Upper lobe of left lung (tissue), 6 donors: ENCODE results near the gene SKOR2. TPM values are rescaled to one million over a fixed set of nuclear protein-coding genes. Genes with fewer than 3 reads are reported as not detected.
"Not testable (repeated sequence)": the region's sequence is repeated elsewhere in the genome, so short reads cannot be mapped to it uniquely, and the experiment has no call there.

Experiments used
- ATAC-seq, 2 donors: fragments of 200-7000 bp; cut with Tn5 transposase; one replicate each; pipeline ENCODE4 v1.9.1; 2022; ENCODE audit warnings: mild to moderate bottlenecking in 2 of 2, moderate library complexity in 2 of 2; ENCODE audit not compliant: low FRiP score in 2 of 2
- DNase-seq, 2 donors: peaks; one replicate each; pipeline ENCODE4 v3.0.0-alpha.2; 2019 to 2020
- H3K27ac ChIP-seq, 4 donors: fragments of 200-600 bp; sonication (generic); one replicate each; pipeline ENCODE4 v1.5.1; 2016 to 2019
- H3K27me3 ChIP-seq, 4 donors: fragments of 200-600 bp; sonication (generic); one replicate each; pipeline ENCODE4 v1.5.1; 2017 to 2019
- H3K36me3 ChIP-seq, 4 donors: fragments of 200-600 bp; sonication (generic); one replicate each; pipeline ENCODE4 v1.5.1; 2016 to 2019
- H3K4me1 ChIP-seq, 4 donors: fragments of 200-600 bp; sonication (generic); one replicate each; pipeline ENCODE4 v1.5.1; 2018 to 2019
- H3K4me3 ChIP-seq, 4 donors: fragments of 200-600 bp; sonication (generic); one replicate each; pipeline ENCODE4 v1.5.1; 2017 to 2019; ENCODE audit warnings: mild to moderate bottlenecking in 2 of 4, moderate library complexity in 1 of 4
- H3K9me3 ChIP-seq, 4 donors: fragments of 200-600 bp; sonication (generic); one replicate each; pipeline ENCODE4 v1.5.1; 2018 to 2019
- CTCF ChIP-seq, 6 experiments: fragments of 450-650 bp in 4 of 6; fragments of 200-600 bp in 2 of 6; sonication (generic) in 2 of 6; IDR thresholded peaks; one replicate each; pipeline ENCODE4 v1.5.1; 2016 to 2019; ENCODE audit warnings: antibody characterized with exemption in 6 of 6
- EP300 ChIP-seq, 4 donors: sonication (generic); formaldehyde crosslinking; IDR thresholded peaks; one replicate each; pipeline ENCODE4 v1.5.1; 2017; ENCODE audit warnings: antibody characterized with exemption in 4 of 4, control low read depth in 2 of 4
- POLR2A ChIP-seq, 4 donors: fragments of 450-650 bp; IDR thresholded peaks; one replicate each; pipeline ENCODE4 v1.5.1; 2016 to 2017; ENCODE audit warnings: antibody characterized with exemption in 4 of 4, mild to moderate bottlenecking in 2 of 4
- POLR2AphosphoS5 ChIP-seq, 2 donors: sonication (generic); formaldehyde crosslinking; IDR thresholded peaks; one replicate each; pipeline ENCODE4 v1.5.1; 2017; ENCODE audit warnings: antibody characterized with exemption in 2 of 2
- WGBS, 2 donors: methylation state at CpG; one replicate each; pipeline ENCODE4 v1.1.5; 2017 to 2018; 5-methylcytosine and 5-hydroxymethylcytosine counted together
- total RNA-seq, 6 donors: library from RNA; depleted of rRNA in 4 of 6; stranded (reverse); fragments of >200 nt in 4 of 6; gene quantifications; one replicate each; pipeline versions ENCODE4 v1.1.0 to v1.2.1, GENCODE V29; 2016 to 2021
- donor health status: DM: no; HTN: no; CAD: no; lungs with moderate emphysema.
- donor health status: DM: no; HTN: yes; CAD: no; lungs with severe emphysema.

Gene SKOR2
- total RNA-seq, 6 donors from 2014 or later: not detected

- no peak for TF ChIP-seq CTCF (IDR thresholded peaks at IDR 0.05)
- no peak for TF ChIP-seq POLR2A (IDR thresholded peaks at IDR 0.05)
- TF ChIP-seq EP300 (IDR thresholded peaks at IDR 0.05): no peak
- TF ChIP-seq POLR2AphosphoS5 (IDR thresholded peaks at IDR 0.05): no peak
- Histone ChIP-seq H3K4me1 (no peaks in the 10 kb centered on the region), H3K27me3 (no peaks in the 10 kb centered on the region), H3K4me3 (no peak overlapping the region), H3K36me3 (no peaks in the 10 kb centered on the region), H3K9me3 (no peaks in the 10 kb centered on the region), H3K27ac (no peak overlapping the region)
- ATAC-seq (no peak), DNase-seq (no peak)
- 53 to 65% methylated on average over 2 of the region's 2 CpGs for WGBS, 2 donors
Measured at GRCh38 chr18:47206945-47207637, 44.4 kb downstream of the SKOR2 start.

DNA sequence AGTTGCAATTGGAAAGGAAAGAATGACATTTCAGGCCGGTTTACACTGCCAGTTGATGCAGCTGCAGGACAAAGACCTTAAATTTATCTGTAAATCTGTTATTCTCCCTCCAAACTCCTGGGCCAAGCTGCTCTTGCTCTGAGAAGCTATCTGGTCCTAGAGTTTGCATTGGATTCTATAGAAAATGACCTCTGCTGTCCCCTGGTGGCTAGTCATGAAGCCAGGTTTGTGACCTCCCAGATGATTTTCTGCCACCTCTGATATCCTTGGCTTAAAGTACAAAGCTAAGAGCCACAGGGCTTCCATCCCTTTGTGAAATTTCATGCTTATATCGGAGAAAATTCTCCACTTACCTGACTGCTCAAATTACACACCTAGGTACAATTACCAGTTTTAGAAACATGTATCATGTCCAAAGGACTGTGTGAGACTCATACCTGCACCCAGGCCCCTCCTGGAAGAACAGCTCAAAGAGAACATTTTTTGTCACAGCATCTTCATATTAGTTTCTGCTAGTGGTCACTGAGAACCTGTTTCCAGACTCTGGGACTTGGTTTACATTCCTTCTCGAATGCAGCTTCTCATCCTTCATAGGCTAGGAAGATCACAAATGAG is 46.4 kb downstream of the SKOR2 start:
- TF ChIP-seq CTCF (IDR thresholded peaks at IDR 0.05) (peak; percentile 55 to 78 (median 72)), POLR2AphosphoS5 (IDR thresholded peaks at IDR 0.05) (no peak), EP300 (IDR thresholded peaks at IDR 0.05) (no peak), POLR2A (IDR thresholded peaks at IDR 0.05) (no peak)
- H3K27me3 ChIP-seq: no peaks in the 10 kb centered on the region
- ATAC-seq: peak in 1 of 2 donors; percentile 64
- 36 to 53% methylated on average over 3 of the region's 3 CpGs for WGBS, 2 donors
- H3K4me3 ChIP-seq: no peak overlapping the region
- H3K27ac ChIP-seq: no peak overlapping the region
- no peaks in the 10 kb centered on the region for H3K9me3 ChIP-seq
- H3K4me1 ChIP-seq: no peaks in the 10 kb centered on the region
- H3K36me3 ChIP-seq: no peaks in the 10 kb centered on the region
- peak in 1 of 2 donors; percentile 22 for DNase-seq

DNA sequence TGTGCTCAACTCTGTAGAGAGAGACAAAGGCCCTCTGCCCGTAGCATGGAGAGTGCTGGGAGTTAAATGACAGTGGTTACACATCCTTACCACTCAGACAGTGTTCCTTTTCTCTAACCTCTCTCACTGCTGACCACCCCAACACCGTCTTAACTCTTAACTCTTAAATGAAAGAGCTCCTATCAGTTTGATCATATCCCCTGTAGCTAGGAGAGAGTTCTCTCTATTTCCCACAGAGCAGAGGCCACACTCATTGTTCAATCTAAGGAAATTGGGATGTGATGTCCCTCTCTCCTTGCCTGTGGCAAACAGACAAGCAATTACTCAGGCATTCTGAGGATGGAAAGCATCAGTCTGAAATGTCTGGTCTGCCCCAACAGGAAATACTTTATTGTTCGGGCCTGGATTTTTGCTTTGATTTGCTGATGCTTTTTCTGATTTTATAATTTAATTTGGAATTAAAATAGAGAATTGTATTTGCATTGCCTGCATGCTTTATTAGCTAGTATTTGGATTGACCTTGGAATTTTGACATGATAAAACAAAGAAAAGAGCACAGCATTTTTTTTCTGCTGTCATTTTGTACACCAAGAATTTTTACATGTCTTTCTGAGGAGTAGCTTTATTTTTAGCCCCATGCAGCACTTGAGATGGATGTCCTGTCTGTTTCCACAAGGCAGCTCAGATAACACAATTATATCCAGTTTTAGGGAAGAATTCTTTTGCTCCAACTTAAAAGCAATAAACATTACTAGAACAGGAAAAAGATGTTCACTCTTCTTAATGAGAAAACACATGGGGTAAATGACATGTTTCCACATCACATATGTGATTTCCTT is 47.6 kb downstream of the SKOR2 start:
- ATAC-seq: no peak
- no peak for DNase-seq
- H3K27ac ChIP-seq: no peak overlapping the region
- TF ChIP-seq POLR2AphosphoS5 (IDR thresholded peaks at IDR 0.05): no peak
- no peak for TF ChIP-seq POLR2A (IDR thresholded peaks at IDR 0.05)
- no peak for TF ChIP-seq EP300 (IDR thresholded peaks at IDR 0.05)
- no peak for TF ChIP-seq CTCF (IDR thresholded peaks at IDR 0.05)
- 42 to 69% methylated on average over 3 of the region's 3 CpGs for WGBS, 2 donors
- no peak overlapping the region for H3K4me3 ChIP-seq
- H3K36me3 ChIP-seq: no peaks in the 10 kb centered on the region
- no peaks in the 10 kb centered on the region for H3K4me1 ChIP-seq
- no peaks in the 10 kb centered on the region for H3K9me3 ChIP-seq
- no peaks in the 10 kb centered on the region for H3K27me3 ChIP-seq

- WGBS, 2 donors: 70 to 75% methylated on average over 3 of the region's 3 CpGs
- not testable (repeated sequence) for ATAC-seq, H3K27ac ChIP-seq, H3K4me1 ChIP-seq, H3K36me3 ChIP-seq, H3K4me3 ChIP-seq, H3K27me3 ChIP-seq, DNase-seq, H3K9me3 ChIP-seq
Measured at GRCh38 chr18:47195961-47196360, 55.5 kb downstream of the SKOR2 start.

GRCh38 chr18:47191961-47192360 is 59.5 kb downstream of the SKOR2 start:
- no peak overlapping the region for H3K27ac ChIP-seq

More at GRCh38 chr18:47191961-47192360, 59.5 kb downstream of the SKOR2 start:
- no peak for TF ChIP-seq POLR2A (IDR thresholded peaks at IDR 0.05)
- TF ChIP-seq CTCF (IDR thresholded peaks at IDR 0.05): no peak
- no peak for TF ChIP-seq POLR2AphosphoS5 (IDR thresholded peaks at IDR 0.05)
- TF ChIP-seq EP300 (IDR thresholded peaks at IDR 0.05): no peak
- Histone ChIP-seq H3K9me3 (no peaks in the 10 kb centered on the region), H3K4me1 (no peaks in the 10 kb centered on the region), H3K4me3 (no peak overlapping the region), H3K36me3 (no peaks in the 10 kb centered on the region), H3K27me3 (no peaks in the 10 kb centered on the region)
- no peak for ATAC-seq
- 89 to 97% methylated on average over 2 of the region's 2 CpGs for WGBS, 2 donors
- no peak for DNase-seq
